ENCODE results near the gene USP3.

DNA sequence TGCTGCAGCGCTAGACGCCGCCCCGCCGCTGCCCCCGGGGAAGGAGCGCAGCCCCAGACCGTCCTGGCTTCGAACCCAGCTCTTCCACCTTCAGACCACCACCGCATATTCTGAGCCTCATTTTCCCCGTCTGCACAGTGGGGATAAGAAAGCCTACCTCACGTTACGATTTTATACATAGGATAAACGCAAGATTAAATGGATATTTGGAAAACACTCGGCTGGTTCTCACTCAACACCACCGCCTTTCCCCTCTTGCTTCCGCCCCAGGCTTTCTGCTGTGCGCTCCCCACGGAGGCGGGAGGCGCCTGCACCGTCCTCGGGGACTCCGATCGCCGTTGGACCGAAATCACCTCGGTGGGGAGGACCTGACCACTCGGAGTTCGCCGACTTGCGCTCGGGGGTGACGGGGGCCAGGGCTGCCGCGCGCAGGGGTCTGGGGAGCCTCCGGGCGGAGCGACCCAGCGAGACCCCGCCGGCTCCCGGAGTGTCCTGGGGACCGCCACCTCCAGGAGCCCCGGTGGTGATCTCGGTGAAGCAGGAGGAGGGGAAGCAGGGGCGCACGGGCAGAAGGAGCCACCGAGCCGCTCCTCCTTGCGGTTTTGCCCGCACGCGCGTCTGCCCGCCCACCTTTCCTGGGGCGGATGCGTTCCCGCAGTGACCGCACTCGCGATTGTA is 96.8 kb downstream of the USP3 start:
- TF ChIP-seq, protein P1, sequence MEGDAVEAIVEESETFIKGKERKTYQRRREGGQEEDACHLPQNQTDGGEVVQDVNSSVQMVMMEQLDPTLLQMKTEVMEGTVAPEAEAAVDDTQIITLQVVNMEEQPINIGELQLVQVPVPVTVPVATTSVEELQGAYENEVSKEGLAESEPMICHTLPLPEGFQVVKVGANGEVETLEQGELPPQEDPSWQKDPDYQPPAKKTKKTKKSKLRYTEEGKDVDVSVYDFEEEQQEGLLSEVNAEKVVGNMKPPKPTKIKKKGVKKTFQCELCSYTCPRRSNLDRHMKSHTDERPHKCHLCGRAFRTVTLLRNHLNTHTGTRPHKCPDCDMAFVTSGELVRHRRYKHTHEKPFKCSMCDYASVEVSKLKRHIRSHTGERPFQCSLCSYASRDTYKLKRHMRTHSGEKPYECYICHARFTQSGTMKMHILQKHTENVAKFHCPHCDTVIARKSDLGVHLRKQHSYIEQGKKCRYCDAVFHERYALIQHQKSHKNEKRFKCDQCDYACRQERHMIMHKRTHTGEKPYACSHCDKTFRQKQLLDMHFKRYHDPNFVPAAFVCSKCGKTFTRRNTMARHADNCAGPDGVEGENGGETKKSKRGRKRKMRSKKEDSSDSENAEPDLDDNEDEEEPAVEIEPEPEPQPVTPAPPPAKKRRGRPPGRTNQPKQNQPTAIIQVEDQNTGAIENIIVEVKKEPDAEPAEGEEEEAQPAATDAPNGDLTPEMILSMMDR (IDR thresholded peaks at IDR 0.05): no peak
- TF ChIP-seq POLR2A (IDR thresholded peaks at IDR 0.05): no peak

All from body of pancreas (tissue), 4 donors.